ENCODE data around the gene BANF1. TPM values are rescaled to one million over a fixed set of nuclear protein-coding genes. Genes with fewer than 3 reads are reported as not detected.
A peak's percentile ranks its signal among the peaks of the same experiment; 100 is the strongest.
"Not testable (repeated sequence)": the region's sequence is repeated elsewhere in the genome, so short reads cannot be mapped to it uniquely, and the experiment has no call there.

Gene BANF1
- total RNA-seq, 6 experiments from 2014 or later, result 257 to 337 (median 300) TPM

DNA sequence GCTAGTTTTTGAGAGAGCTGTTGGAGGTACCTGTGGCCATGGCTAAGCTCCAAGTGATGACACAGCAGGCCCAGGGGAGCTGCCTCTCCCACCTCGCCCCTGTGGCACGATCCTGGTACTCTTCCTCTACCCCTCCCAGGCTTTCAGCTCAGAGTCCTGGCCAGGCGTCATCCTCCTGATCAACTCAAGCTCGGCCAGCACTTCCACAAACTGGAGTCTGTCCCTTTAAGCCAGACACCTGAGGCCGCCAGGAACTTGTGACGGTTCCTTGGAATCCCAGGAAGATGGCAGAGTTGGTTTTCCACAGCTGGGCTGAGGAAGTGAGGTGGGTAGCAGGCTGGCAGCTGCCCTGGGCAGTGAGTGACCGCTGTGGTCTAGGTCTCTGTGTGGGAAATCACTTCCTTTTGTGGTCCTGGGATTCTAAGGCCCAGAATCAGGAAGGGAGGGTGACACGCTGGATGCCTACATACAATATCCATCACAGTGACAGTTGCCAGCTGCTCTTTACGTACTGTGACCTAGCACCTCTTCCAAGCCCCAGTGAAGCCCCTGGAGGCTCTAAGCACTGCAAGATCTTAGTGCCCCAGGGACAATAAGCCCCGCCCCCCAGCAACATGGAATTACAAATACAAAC is 6.3 kb downstream of the BANF1 start:
- H3K4me1 Mint-ChIP-seq (ENCODE audit: low read depth), result peaks cover 15% of the 10 kb centered on the region
- H3K4me3 Mint-ChIP-seq, result no peak overlapping the region
- DNase-seq, result no peak
- no peak overlapping the region for H3K27ac Mint-ChIP-seq
- TF ChIP-seq, protein P1, sequence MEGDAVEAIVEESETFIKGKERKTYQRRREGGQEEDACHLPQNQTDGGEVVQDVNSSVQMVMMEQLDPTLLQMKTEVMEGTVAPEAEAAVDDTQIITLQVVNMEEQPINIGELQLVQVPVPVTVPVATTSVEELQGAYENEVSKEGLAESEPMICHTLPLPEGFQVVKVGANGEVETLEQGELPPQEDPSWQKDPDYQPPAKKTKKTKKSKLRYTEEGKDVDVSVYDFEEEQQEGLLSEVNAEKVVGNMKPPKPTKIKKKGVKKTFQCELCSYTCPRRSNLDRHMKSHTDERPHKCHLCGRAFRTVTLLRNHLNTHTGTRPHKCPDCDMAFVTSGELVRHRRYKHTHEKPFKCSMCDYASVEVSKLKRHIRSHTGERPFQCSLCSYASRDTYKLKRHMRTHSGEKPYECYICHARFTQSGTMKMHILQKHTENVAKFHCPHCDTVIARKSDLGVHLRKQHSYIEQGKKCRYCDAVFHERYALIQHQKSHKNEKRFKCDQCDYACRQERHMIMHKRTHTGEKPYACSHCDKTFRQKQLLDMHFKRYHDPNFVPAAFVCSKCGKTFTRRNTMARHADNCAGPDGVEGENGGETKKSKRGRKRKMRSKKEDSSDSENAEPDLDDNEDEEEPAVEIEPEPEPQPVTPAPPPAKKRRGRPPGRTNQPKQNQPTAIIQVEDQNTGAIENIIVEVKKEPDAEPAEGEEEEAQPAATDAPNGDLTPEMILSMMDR (IDR thresholded peaks at IDR 0.05), result no peak
- H3K27me3 Mint-ChIP-seq (ENCODE audit: insufficient read depth), result peaks cover 2% of the 10 kb centered on the region
- H3K36me3 Mint-ChIP-seq (ENCODE audit: low read depth), result peaks cover 5% of the 10 kb centered on the region; the same call in 1 of the 2 replicates
- no peaks in the 10 kb centered on the region for H3K9me3 Mint-ChIP-seq

DNA sequence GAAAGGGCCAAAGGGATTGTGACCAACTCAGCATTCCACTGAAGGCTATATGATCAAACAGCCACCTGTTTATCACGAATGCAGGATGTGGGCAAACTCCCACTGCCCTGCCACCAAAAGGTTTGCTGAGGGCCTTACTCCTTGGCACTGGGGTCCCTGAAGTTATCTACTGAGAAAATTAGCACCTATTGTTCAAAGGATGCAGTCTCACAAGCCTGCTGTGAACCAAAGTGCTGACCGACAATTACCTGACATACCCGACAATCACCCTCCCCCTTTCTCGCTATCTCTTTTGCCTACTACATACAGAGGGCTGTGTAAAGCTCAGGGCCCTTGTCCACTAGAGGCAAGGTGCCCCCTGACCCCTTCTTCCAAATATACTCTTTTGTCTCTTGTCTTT is 7.7 kb downstream of the BANF1 start:
- not testable (repeated sequence) for H3K9me3 Mint-ChIP-seq; H3K4me3 Mint-ChIP-seq; DNase-seq; H3K27me3 Mint-ChIP-seq (ENCODE audit: insufficient read depth); H3K36me3 Mint-ChIP-seq (ENCODE audit: low read depth); H3K27ac Mint-ChIP-seq
- H3K4me1 Mint-ChIP-seq (ENCODE audit: low read depth), result peaks cover 22% of the 10 kb centered on the region

DNA sequence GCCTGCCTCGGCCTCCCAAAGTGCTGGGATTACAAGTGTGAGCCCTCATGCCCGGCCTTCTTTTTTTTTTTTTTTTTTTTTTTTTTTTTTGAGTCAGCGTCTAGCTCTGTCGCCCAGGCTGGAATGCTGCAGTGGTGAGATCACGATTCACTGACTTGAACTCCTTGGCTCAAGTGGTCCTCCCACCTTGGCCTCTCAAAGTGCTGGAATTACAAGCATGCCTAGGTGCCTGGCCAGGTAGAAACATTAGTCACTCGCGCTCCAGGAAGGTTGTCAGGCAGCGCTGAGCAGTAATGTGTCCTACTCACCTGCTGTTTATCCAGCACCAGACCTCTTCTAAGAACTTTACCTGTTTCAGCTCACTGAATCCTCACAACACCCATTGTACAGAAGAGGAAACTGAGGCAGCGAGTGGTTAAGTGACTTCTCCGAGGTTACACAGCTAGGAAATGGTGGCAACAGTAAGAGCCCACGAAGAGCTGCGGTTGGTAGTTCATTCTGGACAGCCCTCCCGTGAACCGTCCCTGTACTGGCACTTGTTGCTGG is 9.0 kb downstream of the BANF1 start:
- Mint-ChIP-seq H3K4me3 (no peak overlapping the region; the same call in 1 of the 2 replicates), H3K27ac (no peak overlapping the region), H3K27me3 (ENCODE audit: insufficient read depth) (no peaks in the 10 kb centered on the region; the same call in 1 of the 2 replicates)

DNA sequence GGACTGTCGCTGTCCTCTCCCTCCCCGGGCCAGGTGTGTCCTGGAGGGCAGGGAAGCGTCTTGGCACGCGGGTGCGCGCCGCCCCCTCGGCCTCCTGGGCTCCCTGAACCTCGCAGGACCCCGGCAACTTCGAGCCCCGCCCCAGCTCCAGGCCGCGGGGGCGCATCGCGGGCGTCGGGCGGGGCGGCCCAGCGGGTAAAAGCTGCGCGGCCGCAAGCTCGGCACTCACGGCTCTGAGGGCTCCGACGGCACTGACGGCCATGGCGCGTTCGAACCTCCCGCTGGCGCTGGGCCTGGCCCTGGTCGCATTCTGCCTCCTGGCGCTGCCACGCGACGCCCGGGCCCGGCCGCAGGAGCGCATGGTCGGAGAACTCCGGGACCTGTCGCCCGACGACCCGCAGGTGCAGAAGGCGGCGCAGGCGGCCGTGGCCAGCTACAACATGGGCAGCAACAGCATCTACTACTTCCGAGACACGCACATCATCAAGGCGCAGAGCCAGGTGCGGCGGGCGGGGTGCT is 9.5 kb downstream of the BANF1 start, which contains the start of gene CST6:
Gene CST6, plus strand, starts transcription at position 224 of the 519 bp plus-strand sequence. Its CDS starts 37 bp downstream, at position 261.
- Mint-ChIP-seq H3K9me3 (no peaks in the 10 kb centered on the region), H3K4me3 (no peak within 1 kb of the TSS; the same call in 1 of the 2 replicates), H3K4me1 (ENCODE audit: low read depth) (peaks cover 39% of the 10 kb centered on the region), H3K36me3 (ENCODE audit: low read depth) (no peaks in the 10 kb centered on the region), H3K27ac (no peak within 1 kb of the TSS), H3K27me3 (ENCODE audit: insufficient read depth) (no peaks in the 10 kb centered on the region; the same call in 1 of the 2 replicates)
- TF ChIP-seq, protein P1 (IDR thresholded peaks at IDR 0.05), result no peak
- DNase-seq, result no peak

More for the DNA sequence above, 9.0 kb downstream of the BANF1 start:
- Mint-ChIP-seq H3K36me3 (ENCODE audit: low read depth) (no peaks in the 10 kb centered on the region), H3K4me1 (ENCODE audit: low read depth) (peaks cover 35% of the 10 kb centered on the region), H3K9me3 (no peaks in the 10 kb centered on the region)
- peak; percentile 47 for DNase-seq
- TF ChIP-seq, protein P1 (IDR thresholded peaks at IDR 0.05), result no peak

DNA sequence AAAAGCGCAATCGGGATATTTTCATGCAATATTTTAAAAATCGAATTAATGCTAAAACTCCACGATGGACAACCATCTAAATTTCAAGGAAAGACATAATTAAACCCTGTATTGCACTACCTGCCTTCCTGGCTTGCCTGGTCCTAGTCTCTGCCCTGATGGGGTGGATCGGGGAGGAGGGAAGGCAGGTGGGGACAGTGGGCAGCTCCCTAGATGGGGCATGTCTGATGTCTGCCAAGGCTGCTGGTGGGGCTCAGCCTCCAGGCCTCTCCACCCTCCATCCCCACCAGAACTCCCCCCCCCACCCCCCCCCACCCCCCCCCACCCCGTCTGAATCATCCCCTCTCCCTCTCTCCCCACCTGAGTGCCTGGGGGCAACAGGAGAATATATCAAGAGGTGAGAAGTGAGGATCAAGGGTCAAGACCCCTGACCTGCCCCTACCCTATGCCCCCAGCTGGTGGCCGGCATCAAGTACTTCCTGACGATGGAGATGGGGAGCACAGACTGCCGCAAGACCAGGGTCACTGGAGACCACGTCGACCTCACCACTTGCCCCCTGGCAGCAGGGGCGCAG is 10.2 kb downstream of the BANF1 start:
- TF ChIP-seq, protein P1 (IDR thresholded peaks at IDR 0.05), result no peak
- H3K27me3 Mint-ChIP-seq (ENCODE audit: insufficient read depth), result no peaks in the 10 kb centered on the region; the same call in 1 of the 2 replicates
- H3K9me3 Mint-ChIP-seq, result no peaks in the 10 kb centered on the region
- no peak overlapping the region for H3K27ac Mint-ChIP-seq
- no peak for DNase-seq
- H3K36me3 Mint-ChIP-seq (ENCODE audit: low read depth), result no peaks in the 10 kb centered on the region
- peaks cover 39% of the 10 kb centered on the region for H3K4me1 Mint-ChIP-seq (ENCODE audit: low read depth)
- no peak overlapping the region for H3K4me3 Mint-ChIP-seq

Data from HFFc6 (cell line).